GM20000 (cell line): ENCODE data around the gene FNTB.

ENCODE experiments used
- DNase-seq: peaks from one replicate; pipeline ENCODE4 v3.0.0; 2012; ENCODE audit warnings: low spot score
- TF ChIP-seq, protein P1 (sequence below): IDR thresholded peaks from 2 replicates; pipeline ENCODE4 v1.5.1; 2012; ENCODE audit warnings: mild to moderate bottlenecking, control low read depth; ENCODE audit errors: extremely low read depth, missing control alignments

Gene FNTB

GRCh38 chr14:64942531-64943111 is 44.1 kb upstream of the FNTB start, which contains the start of gene GPX2:
Gene GPX2, minus strand, starts transcription at chr14:64942745. Its CDS starts 19 bp downstream, at chr14:64942726.
- TF ChIP-seq, protein P1, sequence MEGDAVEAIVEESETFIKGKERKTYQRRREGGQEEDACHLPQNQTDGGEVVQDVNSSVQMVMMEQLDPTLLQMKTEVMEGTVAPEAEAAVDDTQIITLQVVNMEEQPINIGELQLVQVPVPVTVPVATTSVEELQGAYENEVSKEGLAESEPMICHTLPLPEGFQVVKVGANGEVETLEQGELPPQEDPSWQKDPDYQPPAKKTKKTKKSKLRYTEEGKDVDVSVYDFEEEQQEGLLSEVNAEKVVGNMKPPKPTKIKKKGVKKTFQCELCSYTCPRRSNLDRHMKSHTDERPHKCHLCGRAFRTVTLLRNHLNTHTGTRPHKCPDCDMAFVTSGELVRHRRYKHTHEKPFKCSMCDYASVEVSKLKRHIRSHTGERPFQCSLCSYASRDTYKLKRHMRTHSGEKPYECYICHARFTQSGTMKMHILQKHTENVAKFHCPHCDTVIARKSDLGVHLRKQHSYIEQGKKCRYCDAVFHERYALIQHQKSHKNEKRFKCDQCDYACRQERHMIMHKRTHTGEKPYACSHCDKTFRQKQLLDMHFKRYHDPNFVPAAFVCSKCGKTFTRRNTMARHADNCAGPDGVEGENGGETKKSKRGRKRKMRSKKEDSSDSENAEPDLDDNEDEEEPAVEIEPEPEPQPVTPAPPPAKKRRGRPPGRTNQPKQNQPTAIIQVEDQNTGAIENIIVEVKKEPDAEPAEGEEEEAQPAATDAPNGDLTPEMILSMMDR = no peak
- DNase-seq = no peak

GRCh38 chr14:64943556-64943955 is 43.1 kb upstream of the FNTB start:
- DNase-seq = no peak
- TF ChIP-seq, protein P1 = no peak

GRCh38 chr14:64944041-64944440 is 42.7 kb upstream of the FNTB start:
- no peak for DNase-seq
- TF ChIP-seq, protein P1 = no peak

- TF ChIP-seq, protein P1 = no peak
- DNase-seq = no peak
These were observed 41.8 kb upstream of the FNTB start for GRCh38 chr14:64944861-64945260.

DNA sequence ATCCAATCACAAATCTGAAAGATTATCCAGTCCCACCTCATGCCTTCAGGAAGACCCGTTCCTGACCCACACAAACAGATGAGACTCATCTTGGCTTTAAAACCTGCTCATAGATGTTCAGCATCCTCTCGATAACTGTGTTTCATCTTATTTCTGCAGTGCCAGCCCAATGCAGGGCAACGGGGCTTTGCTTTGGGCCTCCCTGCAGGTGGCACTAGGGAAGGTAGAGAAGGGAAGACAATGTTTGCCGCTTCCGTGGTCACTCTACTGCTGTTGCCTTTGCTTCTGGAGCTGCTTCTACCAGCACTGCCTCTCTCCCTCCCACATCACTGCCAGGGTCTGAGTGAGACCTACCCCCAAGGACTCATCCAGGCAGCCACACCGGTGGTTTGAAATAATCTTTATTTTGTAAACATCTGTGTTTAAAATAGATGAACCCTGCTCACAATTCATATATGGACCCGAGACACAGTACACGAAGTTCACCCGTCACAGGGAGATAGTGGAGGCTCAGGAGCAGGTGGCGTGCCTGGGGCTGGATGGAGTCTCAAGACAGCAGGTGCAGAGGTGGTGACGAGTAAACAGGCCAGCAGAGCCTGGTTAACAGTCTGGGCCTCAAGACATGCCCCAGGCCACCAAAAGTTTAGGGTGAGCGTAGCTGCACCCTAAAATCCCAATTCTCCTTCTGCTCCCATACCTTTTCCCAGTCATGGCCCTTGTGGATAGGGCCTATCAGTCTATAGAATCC is 41.1 kb upstream of the FNTB start:
- TF ChIP-seq, protein P1 = no peak
- no peak for DNase-seq

GRCh38 chr14:64946310-64947045 is 40.2 kb upstream of the FNTB start:
- TF ChIP-seq, protein P1 = no peak
- DNase-seq = no peak
